Measurements from ENCODE around the gene PTPRCAP.

The PTPRCAP gene

DNA sequence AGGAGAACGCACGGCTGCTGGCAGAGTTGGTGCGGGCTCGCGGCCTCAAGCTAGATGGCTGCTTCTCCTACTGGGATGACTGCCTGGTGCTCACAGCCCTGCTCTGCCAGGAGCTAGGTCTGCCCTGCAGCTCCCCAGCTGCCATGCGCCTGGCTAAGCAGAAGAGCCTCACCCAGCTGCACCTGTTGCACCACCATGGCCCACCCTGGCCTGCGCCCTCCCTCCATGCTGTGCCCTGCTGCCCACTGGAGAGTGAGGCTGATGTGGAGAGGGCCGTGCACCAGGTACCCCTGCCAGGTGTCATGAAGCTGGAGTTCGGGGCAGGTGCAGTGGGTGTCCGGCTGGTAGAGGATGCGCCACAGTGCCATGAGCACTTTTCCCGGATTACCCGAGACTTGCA lies 14.0 kb downstream of the PTPRCAP start:
- DNase-seq, result no peak

DNA sequence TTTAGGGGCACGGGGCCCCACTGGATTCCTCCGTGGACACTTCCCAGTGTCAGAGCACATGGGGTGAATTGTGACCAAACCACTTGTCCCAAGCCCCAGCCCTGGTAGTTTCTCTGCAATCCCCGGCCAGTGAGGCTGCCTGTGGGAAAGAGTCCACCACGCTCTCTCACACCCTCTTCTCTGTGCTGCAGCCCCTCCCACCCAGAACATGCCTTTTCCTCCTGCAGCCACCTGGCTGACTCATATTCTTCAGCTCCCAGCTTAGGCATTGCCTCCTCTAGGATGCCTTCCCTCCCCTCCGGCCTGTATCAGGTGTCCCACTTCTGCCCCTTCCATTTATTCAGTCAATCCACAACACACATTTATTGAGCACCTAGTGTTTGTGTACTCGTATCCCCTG lies 14.6 kb downstream of the PTPRCAP start:
- DNase-seq, result no peak

DNA sequence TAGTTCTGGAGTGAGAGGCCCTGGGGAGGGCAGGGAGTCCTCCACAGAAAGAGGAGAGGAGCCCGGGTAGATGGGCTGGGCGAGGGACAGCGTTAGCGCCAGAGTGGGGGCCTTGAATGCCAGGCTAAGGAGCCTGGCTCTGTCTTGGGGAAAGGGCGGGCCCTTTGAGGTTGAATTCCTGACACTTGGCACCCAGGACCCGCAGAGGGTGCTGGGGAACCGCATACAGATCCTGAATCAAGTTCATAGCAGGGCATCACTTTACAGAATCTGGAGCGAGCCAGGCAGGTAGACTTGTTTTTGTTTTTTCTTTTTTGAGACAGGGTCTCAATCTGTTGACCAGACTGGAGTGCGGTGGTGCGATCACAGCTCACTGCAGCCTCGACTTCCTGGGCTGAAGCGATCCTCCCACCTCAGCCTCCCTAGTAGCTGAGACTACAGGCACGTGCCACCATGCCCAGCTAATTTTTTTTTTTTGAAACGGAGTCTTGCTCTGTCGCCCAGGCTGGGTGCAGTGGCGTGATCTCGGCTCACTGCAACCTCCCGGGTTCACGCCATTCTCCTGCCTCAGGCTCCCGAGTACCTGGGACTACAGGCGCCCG lies 16.0 kb downstream of the PTPRCAP start:
- DNase-seq, result no peak

DNA sequence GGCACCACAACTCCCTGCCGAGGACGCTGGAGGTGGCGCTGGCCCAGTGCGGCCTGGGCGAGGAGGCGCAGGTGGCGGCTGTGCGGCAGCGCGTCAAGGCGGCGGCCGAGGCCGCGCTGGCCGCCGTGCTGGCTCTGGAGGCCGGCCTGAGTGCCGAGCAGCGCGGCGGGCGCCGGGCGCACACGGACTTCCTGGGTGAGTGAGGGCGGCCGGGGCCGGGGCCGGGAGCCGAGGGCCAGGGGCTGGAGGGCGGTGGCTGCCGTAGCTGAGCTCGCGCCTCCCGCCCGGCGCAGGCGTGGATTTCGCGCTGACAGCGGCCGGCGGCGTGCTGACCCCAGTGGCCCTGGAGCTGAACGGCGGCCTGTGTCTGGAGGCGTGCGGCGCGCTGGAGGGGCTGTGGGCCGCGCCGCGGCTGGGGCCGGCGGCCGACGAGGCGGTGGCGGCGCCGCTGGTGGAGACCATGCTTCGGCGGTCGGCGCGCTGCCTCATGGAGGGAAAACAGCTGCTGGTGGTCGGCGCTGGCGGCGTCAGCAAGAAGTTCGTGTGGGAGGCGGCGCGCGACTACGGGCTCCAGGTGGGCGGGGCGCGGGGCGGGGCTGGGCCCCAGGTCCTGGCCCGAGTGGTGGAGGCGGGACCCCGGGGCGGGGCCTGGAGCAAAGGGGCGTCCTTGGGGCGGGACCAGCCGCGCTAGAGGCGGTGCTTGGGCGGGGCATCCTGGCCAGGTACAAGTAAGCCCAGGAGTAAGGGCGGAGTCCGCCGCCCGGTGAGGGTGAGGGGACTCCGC lies 16.6 kb downstream of the PTPRCAP start:
- DNase-seq, result peak; percentile 99

DNA sequence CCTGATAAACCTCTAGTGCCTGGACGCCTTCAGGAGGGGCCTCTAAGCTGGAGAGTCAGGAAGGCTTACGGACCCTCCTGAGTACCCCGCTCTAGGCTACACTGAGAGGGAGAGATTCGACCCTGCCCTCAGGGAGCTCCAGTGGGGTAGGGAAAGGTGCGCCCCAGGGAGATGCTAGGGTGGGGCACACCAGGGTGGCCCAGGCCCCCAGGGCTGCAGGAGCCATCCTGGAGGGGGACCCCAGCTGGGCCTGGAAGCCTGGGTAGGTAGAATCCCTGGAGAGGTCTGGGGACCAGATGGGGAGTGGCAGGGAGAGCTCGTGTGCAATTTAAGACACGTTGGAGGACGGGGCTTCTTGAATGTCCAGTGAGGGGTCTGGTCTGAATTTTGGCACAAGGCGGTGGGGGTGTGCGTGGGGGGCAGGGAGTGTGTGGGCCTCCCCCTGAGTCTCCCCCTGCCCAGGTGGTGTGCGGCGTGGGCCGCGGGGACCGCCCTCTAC lies 17.3 kb downstream of the PTPRCAP start:
- no peak for DNase-seq

DNA sequence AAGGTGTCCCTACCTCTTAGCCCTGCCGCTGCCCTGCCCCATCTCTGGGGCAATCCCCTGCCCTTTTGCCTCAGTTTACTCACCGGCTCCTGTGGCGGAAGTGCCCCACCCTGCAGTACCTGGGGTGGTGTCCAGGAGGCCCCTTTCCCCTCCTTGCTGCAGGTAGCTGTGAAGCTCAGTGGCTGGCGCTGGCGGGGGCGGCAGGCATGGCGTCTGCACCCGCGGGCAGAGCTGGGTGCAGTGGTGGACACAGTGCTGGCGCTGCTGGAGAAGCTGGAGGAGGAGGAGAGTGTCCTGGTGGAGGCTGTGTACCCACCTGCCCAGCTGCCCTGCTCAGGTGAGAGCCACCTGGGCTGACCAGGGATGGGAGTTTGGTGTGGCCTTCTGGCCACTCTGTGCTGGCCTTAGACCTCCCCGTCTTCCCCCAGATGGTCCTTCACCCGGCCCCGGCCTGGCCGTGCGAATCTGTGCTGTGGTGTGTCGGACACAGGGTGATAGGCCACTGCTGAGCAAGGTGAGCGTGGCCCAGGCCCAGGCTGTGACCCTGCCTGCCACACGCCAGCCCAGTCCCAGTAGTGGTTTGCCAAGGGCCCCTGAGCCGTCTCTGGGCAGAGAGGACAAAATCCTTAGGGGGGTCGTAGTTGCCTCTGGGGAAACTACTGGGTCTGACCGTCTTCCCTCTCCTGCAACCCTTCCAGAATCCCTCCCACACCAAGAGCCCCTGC lies 18.0 kb downstream of the PTPRCAP start:
- no peak for DNase-seq

DNA sequence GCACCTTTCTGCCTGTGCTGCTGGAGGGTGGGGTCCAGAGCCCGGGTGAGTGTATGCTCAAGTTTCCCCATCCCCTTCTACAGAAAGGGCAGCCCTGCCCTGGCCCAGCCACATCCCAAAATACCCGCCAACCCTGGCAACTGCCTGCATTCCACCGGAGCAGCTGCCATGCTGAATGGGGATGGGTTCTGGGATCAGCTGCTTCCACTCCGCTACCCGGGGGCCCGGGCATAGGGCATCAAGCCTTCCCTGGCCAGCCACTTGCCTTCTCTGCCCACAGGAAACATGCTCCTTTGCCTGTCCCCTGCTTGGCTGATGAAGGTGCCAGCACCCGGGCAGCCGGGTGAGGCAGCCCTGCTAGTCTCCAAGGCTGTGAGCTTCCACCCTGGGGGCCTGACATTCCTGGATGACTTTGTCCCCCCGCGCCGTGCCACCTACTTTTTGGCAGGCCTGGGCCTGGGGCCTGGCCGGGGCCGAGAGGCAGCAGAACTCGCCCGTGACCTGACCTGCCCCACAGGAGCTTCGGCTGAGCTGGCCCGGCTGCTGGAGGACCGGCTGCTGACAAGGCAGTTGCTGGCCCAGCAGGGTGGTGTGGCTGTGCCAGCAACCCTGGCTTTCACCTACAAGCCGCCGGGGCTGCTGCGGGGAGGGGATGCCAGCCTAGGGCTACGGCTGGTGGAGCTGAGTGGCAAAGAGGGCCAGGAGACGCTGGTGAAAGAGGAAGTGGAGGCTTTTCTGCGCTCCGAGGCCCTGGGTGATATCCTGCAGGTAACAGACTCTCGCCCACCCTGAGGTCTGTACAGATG lies 18.8 kb downstream of the PTPRCAP start:
- DNase-seq, result no peak

DNA sequence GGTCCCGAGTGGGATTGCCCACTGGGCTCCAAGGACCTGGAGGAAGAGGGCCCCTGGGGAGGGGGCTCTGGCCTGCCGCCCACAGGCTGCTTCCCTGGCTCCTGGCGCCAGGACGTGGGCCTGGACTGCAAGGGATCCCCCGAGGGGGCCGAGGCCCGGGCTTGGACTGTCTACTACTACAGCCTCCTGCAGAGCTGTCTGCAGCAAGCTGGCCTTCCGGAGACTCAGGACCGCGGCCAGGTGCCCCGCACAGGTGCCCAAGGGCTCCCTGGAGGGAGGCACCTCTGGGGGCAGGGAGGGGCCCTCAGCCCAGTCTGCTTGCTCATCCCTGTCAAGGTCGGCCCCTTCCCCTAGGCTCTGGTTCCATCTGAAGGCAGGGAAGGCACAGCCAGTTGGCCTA lies 20.1 kb downstream of the PTPRCAP start:
- DNase-seq, result no peak

DNA sequence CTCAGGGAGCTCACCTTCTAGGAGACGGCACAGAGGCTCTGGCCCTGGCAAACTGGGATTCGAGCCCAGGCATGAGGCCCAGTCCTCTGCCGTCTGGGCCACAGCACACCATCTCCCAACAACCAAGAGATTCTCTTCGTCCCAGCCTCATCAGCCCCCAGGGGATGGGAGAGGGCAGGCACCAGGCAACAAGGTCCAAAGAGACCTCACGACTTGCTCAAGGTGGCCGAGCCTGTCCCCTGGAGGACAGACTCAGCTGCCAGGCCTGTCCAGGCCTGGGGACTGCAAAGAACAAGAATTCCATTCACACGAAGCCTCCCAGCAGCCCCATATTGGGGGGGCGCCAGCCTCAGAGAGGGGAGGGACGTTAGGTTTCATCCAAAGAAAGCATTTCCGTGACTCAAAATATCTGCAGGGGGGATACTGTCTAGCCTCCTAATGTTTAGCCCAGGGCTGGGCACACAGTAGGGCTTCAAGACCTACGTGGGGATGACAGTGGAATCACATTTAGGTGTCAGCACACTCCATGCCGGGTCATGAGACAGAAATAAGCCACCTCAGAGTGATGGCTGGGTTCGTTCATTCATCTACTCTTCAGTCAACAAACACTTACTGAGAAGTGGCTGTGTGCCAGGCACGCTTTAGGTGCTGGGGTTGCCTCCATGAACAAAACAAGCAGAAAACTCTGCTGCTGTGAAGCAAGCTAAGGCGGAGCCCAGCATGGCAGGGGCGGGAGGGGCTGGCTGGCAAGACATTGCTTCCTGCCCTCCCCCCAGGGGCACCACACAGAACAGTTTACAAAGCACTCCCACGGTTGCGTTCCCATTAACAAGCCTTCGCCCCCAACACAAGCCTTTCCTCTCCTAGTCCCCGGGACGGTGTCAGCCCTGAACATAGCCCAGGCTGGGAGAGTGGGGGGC lies 20.8 kb downstream of the PTPRCAP start:
- DNase-seq, result peak; percentile 65

DNA sequence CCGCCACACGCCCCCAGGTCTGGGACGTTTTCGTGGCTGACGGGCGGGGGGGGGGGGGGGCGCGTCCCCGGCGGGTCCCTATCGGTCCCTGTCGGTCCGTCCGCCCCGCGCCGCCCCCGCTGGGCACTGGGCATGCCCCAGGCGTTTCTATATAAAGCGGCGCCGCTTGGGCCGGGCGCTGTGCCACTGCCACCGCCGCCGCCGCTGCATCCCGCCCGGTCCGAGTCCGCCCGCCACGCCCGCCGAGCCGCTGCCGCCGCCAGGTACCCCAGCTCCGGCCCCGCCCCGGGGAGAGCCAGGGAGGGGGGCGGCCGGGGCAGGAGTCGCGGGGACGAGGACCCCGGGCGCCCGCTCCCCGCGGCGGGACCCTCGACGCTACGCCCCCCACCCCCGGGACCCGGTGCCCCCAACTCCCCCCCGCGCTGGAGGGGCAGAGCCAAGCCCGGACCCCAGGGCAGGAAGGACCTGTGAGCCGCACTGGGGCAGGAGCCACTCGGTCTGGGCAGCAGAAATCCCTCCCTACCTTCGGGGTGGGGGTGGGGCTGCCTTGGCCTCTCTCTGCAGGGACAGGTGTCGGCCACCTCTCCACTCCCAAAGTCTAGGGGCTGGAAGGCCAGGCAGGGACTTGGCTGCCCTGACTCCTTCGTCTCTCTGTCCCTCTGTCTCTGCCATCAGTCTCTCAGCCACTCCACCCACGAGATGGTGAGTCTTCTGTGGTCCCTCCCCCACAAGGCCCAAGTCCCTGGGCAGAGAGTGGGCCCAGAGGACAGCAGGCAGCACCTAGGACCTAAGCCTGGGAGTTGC lies 21.8 kb downstream of the PTPRCAP start, which contains the start of gene CARNS1:
Gene CARNS1, plus strand, starts transcription at position 178 of the 804 bp plus-strand sequence. Its CDS starts 522 bp downstream, at position 700.
- DNase-seq, result no peak

DNA sequence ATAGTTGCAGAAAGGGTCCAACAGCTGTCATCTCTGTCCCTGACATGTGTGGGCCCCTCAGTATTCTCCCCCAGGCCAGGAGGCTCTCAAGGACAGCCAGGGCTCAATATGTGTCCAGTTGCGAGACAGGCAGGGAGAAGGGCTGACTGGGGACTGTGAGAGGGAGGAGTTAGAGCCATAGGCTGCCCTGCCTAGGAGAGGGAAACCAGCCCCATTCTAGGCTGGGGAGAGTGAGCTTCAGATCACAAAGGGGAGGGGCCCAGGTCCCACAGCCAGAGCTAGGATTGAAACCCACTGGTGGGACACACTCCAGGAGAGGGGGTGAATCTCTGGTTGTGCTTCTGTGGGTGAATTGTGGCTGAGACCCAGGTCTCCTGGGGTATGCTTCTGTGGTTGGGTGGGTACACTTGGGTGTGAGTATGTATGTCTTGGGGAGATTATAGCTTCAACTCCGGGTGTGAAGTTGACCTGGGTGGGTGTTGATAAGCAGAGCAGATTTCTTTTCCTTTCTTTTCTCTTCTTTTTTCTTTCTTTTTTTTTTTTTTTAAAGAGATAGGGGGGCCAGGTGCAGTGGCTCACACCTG lies 24.1 kb downstream of the PTPRCAP start:
- DNase-seq, result no peak

DNA sequence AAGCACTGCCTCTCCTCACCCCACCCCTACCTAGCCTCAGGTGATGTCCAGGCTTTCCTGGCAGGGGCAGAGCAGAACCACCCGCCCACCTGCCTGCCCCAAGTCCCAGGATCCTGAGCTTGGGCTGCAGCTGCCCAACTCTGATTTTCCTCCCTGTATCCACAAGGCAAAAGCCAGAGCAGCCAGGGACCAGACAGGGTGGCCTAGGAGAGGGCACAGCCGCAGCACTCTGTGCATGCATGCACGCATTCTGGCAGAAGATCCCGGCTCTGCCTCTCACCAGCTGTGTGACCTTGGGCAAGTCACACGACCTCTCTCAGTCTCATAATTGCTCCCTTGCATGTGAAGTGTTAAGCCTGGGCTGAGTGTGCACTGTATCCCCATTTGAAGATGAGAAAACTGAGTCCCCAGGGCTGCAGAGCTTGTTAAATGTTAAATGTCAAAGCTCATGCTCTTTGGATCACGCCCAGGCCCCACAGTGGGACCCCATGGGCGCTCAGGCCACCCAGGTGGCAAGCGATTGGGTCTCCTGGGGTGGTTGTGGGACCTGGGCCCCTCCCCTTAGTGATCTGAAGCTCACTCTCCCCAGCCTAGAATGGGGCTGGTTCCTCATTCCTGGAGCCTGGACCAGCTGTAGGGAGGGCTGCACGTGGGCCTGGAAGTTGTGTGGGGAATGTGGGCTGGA lies 24.8 kb downstream of the PTPRCAP start:
- DNase-seq, result no peak

DNA sequence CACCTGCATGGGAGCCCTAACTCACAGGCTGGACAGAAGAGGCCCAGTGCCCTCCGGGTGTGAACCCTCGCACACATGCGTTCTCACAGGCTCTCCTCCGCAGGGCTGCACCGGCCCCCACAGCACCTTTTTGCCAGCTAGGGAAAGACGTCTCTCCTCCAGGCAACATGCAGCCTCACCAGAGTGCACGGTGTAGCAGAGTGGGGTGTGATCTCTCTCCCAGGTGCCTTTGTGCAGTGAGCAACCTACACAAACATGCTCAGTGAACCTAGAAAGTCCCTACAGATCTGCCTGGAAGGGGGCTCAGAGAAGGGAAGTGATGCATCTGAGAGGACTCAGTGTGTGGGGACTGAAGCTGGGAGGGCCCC lies 25.7 kb downstream of the PTPRCAP start:
- no peak for DNase-seq

DNA sequence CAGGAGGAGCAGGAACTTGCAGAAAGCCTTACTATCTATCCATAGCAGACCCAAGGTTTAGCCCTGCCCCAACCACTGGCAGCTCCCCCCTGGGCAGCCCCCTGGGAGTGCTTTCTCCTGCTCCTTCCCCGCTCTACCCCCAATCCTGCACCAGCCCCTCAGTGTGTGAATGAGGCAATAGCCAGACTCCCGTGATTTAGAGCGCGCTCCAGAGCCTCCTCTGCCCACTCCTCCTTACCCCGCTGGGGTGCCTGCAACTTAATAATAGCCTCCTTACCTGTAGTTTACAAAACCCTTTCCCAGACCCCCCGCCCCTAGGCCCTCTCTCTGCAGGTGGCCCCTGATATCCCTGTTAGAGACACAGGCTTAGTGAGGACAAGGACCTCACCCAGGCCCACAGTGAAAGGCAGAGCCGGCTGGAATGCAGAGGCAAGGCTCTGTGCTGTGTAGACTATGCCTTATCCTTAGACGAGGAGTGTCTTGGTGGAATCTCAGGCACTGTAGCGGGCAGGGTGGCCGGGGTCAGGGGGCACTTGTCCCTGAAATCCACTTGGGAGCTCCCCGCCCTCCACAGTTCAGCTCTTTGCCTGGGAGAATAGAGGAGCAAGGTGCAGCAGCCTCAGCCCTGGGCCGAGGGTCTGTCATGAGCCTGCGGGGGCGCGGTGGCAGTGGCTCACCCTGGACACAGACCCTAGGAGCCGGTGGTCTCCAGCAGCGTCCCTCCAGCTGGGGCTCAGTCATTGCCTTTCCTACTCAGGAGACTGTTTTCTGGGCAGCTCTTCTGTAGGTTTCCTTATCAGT lies 26.3 kb downstream of the PTPRCAP start:
- no peak for DNase-seq

DNA sequence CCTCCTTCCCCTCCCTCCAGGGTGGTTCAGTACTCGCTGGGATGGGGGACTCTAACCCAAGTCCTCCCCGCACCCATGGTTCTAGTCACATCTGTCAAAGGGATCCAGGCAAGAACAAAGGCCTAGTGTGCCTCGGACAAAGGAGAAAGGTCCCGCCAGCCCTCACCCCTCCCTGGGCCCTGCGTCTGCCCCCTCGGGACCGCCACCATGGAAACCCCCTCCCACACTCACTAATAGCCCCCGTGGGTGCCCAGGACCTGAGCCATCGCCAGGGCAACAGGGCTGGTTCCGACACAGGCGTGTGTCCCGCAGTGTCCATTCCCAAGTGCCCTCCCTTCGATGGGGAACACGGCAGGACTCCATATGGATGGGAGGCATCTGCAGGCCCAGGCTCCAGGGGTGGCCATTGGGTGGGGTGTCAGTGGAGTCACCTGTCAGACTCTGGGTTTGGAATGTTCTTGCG lies 27.1 kb downstream of the PTPRCAP start:
- DNase-seq, result no peak

DNA sequence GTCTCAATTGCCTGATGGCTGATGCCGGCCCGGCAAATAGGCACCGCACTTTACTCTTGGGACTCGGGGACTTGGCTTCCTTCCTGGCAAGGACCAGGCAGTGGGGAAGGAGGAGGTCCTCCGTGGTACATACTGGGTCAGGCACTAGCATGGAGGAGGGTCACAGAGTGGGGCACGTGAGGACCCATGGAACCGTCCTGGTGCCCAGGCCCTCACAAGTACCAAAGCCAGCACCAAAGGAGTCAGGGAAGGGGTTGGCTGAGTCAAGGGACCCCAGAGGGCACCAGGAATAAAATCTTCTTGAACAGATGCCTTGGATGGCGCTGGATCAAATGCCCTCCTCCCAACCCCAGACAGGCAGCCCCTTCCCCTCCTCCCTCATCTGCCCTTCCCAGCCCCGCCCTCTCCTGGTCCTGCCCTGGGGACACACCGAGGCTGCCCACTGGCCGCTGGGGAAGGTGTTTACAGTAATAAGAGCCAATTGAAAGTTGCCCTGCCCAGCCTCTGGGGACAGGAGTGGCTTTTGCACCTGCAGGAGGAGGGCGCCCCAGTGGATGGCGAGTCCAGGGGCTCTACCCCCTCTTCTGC lies 27.6 kb downstream of the PTPRCAP start:
- no peak for DNase-seq

DNA sequence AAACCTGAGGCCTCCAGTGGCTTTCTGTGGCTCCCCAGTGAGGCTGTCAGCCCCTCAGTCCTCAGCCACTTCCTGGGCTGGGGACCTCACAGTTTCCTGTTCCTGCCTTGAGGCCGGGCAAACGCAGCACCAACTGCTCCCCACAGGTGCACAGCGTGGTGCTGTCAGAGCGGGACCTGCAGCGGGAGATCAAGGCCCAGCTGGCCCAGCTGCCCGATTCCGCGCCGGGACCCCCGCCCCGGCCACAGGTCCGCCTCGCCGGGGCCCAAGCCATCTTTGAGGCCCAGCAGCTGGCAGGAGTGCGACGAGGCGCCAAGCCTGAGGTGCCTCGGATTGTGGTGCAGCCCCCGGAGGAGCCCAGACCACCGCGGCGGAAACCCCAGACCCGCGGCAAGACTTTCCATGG lies 28.2 kb downstream of the PTPRCAP start:
- DNase-seq, result peak; percentile 75

DNA sequence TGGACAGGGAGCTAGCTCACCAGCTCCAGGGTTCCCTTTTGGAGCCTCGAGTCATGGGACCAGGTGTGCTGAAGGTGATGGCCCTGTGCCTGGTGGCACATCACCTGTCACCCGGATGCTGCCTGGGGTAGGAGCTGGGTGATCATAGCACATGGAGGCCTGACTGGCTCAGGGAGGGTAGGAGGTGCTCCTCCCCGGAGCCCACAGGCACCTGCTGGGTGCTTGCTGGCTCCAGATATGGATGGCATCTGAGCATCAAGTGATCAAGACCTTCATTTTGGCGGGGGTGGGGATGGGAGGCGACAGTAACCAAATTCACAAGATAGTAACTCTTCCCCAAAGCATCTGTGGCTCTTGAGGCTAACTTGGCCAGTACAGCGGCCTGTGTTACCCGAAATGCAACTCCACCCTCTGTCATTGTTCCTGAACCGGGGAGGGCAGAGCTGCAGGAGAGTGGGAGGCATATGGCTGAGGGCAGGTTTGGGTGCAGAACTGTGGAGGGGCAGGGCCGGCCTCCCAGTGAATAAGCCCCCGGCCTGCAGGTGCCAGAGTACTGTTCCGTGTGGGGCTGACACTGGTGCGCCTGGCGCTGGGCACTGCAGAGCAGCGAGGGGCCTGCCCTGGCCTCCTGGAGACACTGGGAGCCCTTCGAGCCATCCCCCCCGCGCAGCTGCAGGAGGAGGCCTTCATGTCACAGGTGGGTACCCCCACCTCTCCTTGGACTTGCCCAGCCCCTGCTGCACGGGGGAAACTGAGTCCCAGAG lies 28.9 kb downstream of the PTPRCAP start:
- no peak for DNase-seq
